H1 (cell line): Measurements from ENCODE around the gene SCARB2. TPM values are rescaled to one million over a fixed set of nuclear protein-coding genes. Genes with fewer than 3 reads are reported as not detected.

Experiments
- CTCF ChIA-PET: fragments of 300-600 bp; sonication (Branson Sonifier 250); formaldehyde crosslinking; loops from one replicate; lab custom pipeline; 2021; ENCODE audit not compliant: partially characterized antibody; lab: Charles Lee
- POLR2A ChIA-PET: fragments of 300-600 bp; sonication (Branson Sonifier 250); formaldehyde crosslinking; loops from one replicate; lab custom pipeline; 2021; ENCODE audit warnings: inconsistent platforms; ENCODE audit not compliant: partially characterized antibody; lab: Charles Lee
- DNase-seq, 2 experiments: peaks; one replicate each; pipeline versions ENCODE4 v3.0.0 to v3.0.0-alpha.2; 2010 to 2022; ENCODE audit warnings: low spot score in 2 of 2, low read depth in 1 of 2, mixed read lengths in 1 of 2
- FAIRE-seq: peaks from 2 replicates; lab custom pipeline; 2011; peaks lifted over from hg19 to GRCh38; lab: Jason Lieb, UNC
- H2AFZ ChIP-seq: 2 replicates; pipeline ENCODE4 v1.8.1; 2012; ENCODE audit warnings: low read length, inconsistent platforms
- H2AK5ac ChIP-seq: 2 replicates; pipeline ENCODE4 v1.6.1; 2013; ENCODE audit warnings: low read depth, low read length
- H2BK120ac ChIP-seq: replicated peaks from 2 replicates; pipeline ENCODE3; 2013; ENCODE audit warnings: low read depth, low read length, inconsistent platforms
- H2BK12ac ChIP-seq: 2 replicates; pipeline ENCODE4 v1.6.1; 2013; ENCODE audit warnings: low read depth, low read length
- H2BK15ac ChIP-seq: 2 replicates; pipeline ENCODE4 v1.6.1; 2013; ENCODE audit warnings: low read length
- H2BK20ac ChIP-seq: 2 replicates; pipeline ENCODE4 v1.6.1; 2013; ENCODE audit warnings: low read length
- H2BK5ac ChIP-seq: 2 replicates; pipeline ENCODE4 v1.6.1; 2013; ENCODE audit warnings: low read depth, low read length
- H3K14ac ChIP-seq: 2 replicates; pipeline ENCODE4 v1.6.1; 2013; ENCODE audit warnings: inconsistent platforms; ENCODE audit not compliant: insufficient read length
- H3K18ac ChIP-seq: 2 replicates; pipeline ENCODE4 v1.6.1; 2013; ENCODE audit warnings: low read length; ENCODE audit errors: extremely low read depth
- H3K23ac ChIP-seq: 2 replicates; pipeline ENCODE4 v1.6.1; 2013; ENCODE audit warnings: inconsistent platforms; ENCODE audit not compliant: insufficient read length
- H3K23me2 ChIP-seq: 2 replicates; pipeline ENCODE4 v1.6.1; 2013; ENCODE audit warnings: low read depth, low read length
- H3K27ac ChIP-seq: 2 replicates; pipeline ENCODE4 v1.6.1; 2011; ENCODE audit warnings: low read depth, low read length, inconsistent platforms
- H3K27me3 ChIP-seq, 4 experiments: replicated peaks in 1 of 4; 1 replicate in 1 of 4; 2 replicates in 3 of 4; pipeline versions ENCODE4 v1.6.1 to v1.8.1; 2011 to 2013; ENCODE audit warnings: low read length in 3 of 4, mild to moderate bottlenecking in 3 of 4, inconsistent platforms in 2 of 4, mixed read lengths in 2 of 4, moderate library complexity in 1 of 4; ENCODE audit not compliant: control insufficient read depth in 3 of 4, insufficient read depth in 3 of 4; ENCODE audit errors: extremely low read depth in 1 of 4
- H3K36me3 ChIP-seq, 4 experiments: 2 replicates each; pipeline versions ENCODE4 v1.6.1 to v1.8.1; 2011 to 2013; ENCODE audit warnings: mild to moderate bottlenecking in 4 of 4, low read length in 3 of 4, moderate library complexity in 2 of 4, control low read depth in 1 of 4, inconsistent platforms in 1 of 4; ENCODE audit not compliant: insufficient read depth in 4 of 4, control insufficient read depth in 2 of 4
- H3K4ac ChIP-seq: replicated peaks from 2 replicates; pipeline ENCODE3; 2013; ENCODE audit warnings: low read length, low read depth, mixed read lengths, inconsistent platforms; ENCODE audit not compliant: insufficient read length
- H3K4me1 ChIP-seq, 4 experiments: replicated peaks in 1 of 4; 1 replicate in 1 of 4; 2 replicates in 3 of 4; pipeline versions ENCODE4 v1.6.1 to v1.8.1; 2011 to 2013; ENCODE audit warnings: low read length in 3 of 4, inconsistent platforms in 2 of 4, mixed read lengths in 1 of 4; ENCODE audit not compliant: insufficient read depth in 4 of 4, control insufficient read depth in 3 of 4
- H3K4me2 ChIP-seq, 2 experiments: 2 replicates each; pipeline versions ENCODE4 v1.6.1 to v1.8.1; 2011 to 2013; ENCODE audit warnings: low read depth in 2 of 2, low read length in 2 of 2, control low read depth in 1 of 2, inconsistent platforms in 1 of 2, mild to moderate bottlenecking in 1 of 2; ENCODE audit not compliant: insufficient read depth in 1 of 2
- H3K4me3 ChIP-seq, 4 experiments: fragments of 200-600, 300-600 bp in 1 of 4; sonication (generic), shearing (Covaris generic), sonication (Bioruptor Twin) in 1 of 4; 2 replicates each; pipeline versions ENCODE4 v1.5.1 to v1.8.1; 2011 to 2016; ENCODE audit warnings: low read length in 4 of 4, low read depth in 3 of 4, control low read depth in 2 of 4, inconsistent platforms in 2 of 4, mild to moderate bottlenecking in 2 of 4, mixed read lengths in 1 of 4, moderate library complexity in 1 of 4; ENCODE audit not compliant: insufficient read depth in 2 of 4; ENCODE audit errors: extremely low read depth in 1 of 4
- H3K56ac ChIP-seq: replicated peaks from 2 replicates; pipeline ENCODE3; 2013; ENCODE audit warnings: low read depth, mild to moderate bottlenecking, mixed read lengths, low read length, inconsistent platforms; ENCODE audit not compliant: insufficient read length
- H3K79me1 ChIP-seq: 2 replicates; pipeline ENCODE4 v1.6.1; 2013; ENCODE audit warnings: low read depth, low read length, control low read depth
- H3K79me2 ChIP-seq, 2 experiments: 2 replicates each; pipeline versions ENCODE4 v1.6.1 to v1.8.1; 2012 to 2013; ENCODE audit warnings: low read length in 2 of 2, mild to moderate bottlenecking in 2 of 2, inconsistent platforms in 1 of 2; ENCODE audit not compliant: insufficient read depth in 2 of 2, control insufficient read depth in 1 of 2
- H3K9ac ChIP-seq, 4 experiments: replicated peaks in 1 of 4; 1 replicate in 1 of 4; 2 replicates in 3 of 4; pipeline versions ENCODE4 v1.6.1 to v1.8.1; 2011 to 2013; ENCODE audit warnings: low read depth in 3 of 4, low read length in 3 of 4, control low read depth in 2 of 4, mild to moderate bottlenecking in 2 of 4, moderate library complexity in 2 of 4, inconsistent platforms in 1 of 4; ENCODE audit errors: extremely low read depth in 1 of 4
- H3K9me3 ChIP-seq, 2 experiments: 2 replicates each; pipeline versions ENCODE4 v1.6.1 to v1.8.1; 2012 to 2013; ENCODE audit warnings: mild to moderate bottlenecking in 2 of 2, moderate library complexity in 2 of 2, control low read depth in 1 of 2, inconsistent platforms in 1 of 2, low read depth in 1 of 2, low read length in 1 of 2, mixed read lengths in 1 of 2; ENCODE audit not compliant: insufficient read depth in 2 of 2
- H4K20me1 ChIP-seq, 2 experiments: replicated peaks in 1 of 2; 2 replicates each; pipeline versions ENCODE3 to v1.8.1; 2011 to 2013; ENCODE audit warnings: inconsistent platforms in 2 of 2, low read length in 2 of 2, mild to moderate bottlenecking in 1 of 2; ENCODE audit not compliant: insufficient read depth in 2 of 2, control insufficient read depth in 1 of 2
- H4K5ac ChIP-seq: 2 replicates; pipeline ENCODE4 v1.6.1; 2013; ENCODE audit warnings: low read length, low read depth, mixed read lengths, inconsistent platforms; ENCODE audit not compliant: insufficient read length
- H4K8ac ChIP-seq: 2 replicates; pipeline ENCODE4 v1.8.0; 2013; ENCODE audit warnings: mild to moderate bottlenecking, moderate library complexity, low read length, inconsistent platforms; ENCODE audit not compliant: insufficient read depth; ENCODE audit errors: extremely low read depth
- H4K91ac ChIP-seq: replicated peaks from 2 replicates; pipeline ENCODE3; 2013; ENCODE audit warnings: low read length, mixed read lengths, inconsistent platforms; ENCODE audit not compliant: insufficient read length
- ASH2L ChIP-seq: fragments of 200-600, 300-600 bp; sonication (generic); IDR thresholded peaks from one replicate; pipeline ENCODE4 v1.7.1; 2017; ENCODE audit warnings: low read length
- BCL11A ChIP-seq, 2 experiments: IDR thresholded peaks; one replicate each; pipeline ENCODE4 v1.6.1; 2011; ENCODE audit warnings: low read depth in 2 of 2, low read length in 2 of 2, mild to moderate bottlenecking in 2 of 2
- CBX8 ChIP-seq: fragments of 300-800, 300-1000 bp; sonication (generic); IDR thresholded peaks from 2 replicates; pipeline ENCODE4 v1.7.1; 2016; ENCODE audit warnings: low read depth, low read length, borderline replicate concordance
- HDAC2 ChIP-seq, 2 experiments: fragments of 300-600 bp in 1 of 2; sonication (generic) in 1 of 2; IDR thresholded peaks; 2 replicates each; pipeline ENCODE4 v1.6.1; 2011 to 2012; ENCODE audit warnings: low read depth in 2 of 2, low read length in 2 of 2, mild to moderate bottlenecking in 2 of 2, moderate library complexity in 2 of 2, borderline replicate concordance in 1 of 2, inconsistent platforms in 1 of 2
- KDM1A ChIP-seq: fragments of 200-600, 300-600 bp; sonication (generic); IDR thresholded peaks from 2 replicates; pipeline ENCODE4 v1.7.1; 2016; ENCODE audit warnings: mild to moderate bottlenecking, low read length, borderline replicate concordance
- KDM5A ChIP-seq: fragments of 200-600 bp; IDR thresholded peaks from 2 replicates; pipeline ENCODE4 v1.7.1; 2012; ENCODE audit warnings: mild to moderate bottlenecking, low read length, inconsistent platforms, mixed read lengths
- PHF8 ChIP-seq: fragments of 200-600 bp; sonication (generic); conservative IDR thresholded peaks from 2 replicates; pipeline ENCODE4 v1.7.1; 2012; ENCODE audit warnings: low read depth, mild to moderate bottlenecking, inconsistent platforms, low read length, moderate library complexity
- POU5F1 ChIP-seq: IDR thresholded peaks from 2 replicates; pipeline ENCODE4 v1.6.1; 2011; ENCODE audit warnings: low read depth, mild to moderate bottlenecking, low read length, moderate library complexity
- RBBP5 ChIP-seq: IDR thresholded peaks from 2 replicates; pipeline ENCODE4 v1.7.1; 2012; ENCODE audit warnings: low read depth, mild to moderate bottlenecking, inconsistent platforms, low read length, moderate library complexity, borderline replicate concordance
- SP2 ChIP-seq: IDR thresholded peaks from 2 replicates; pipeline ENCODE4 v1.6.1; 2012; ENCODE audit warnings: mild to moderate bottlenecking, low read length, inconsistent platforms
- TEAD4 ChIP-seq: IDR thresholded peaks from 2 replicates; pipeline ENCODE4 v1.6.1; 2012; ENCODE audit warnings: low read depth, low read length, inconsistent platforms, mixed read lengths
- WGBS, 2 experiments: shearing (Covaris generic) in 1 of 2; methylation state at CpG; one replicate each; pipeline versions ENCODE4 v1.1.6 to v1.1.7; 2013 to 2015; ENCODE audit warnings: low lambda C conversion rate in 2 of 2, mixed read lengths in 2 of 2, inconsistent platforms in 1 of 2, low coverage in 1 of 2, missing lambda C conversion rate in 1 of 2; ENCODE audit not compliant: insufficient replicate concordance in 2 of 2, insufficient coverage in 1 of 2, insufficient read length in 1 of 2; ENCODE audit errors: extremely low coverage in 1 of 2, missing lambda C conversion rate in 1 of 2; 5-methylcytosine and 5-hydroxymethylcytosine counted together
- polyA plus RNA-seq, 7 experiments: library from polyadenylated mRNA; depleted of rRNA in 3 of 7; stranded (reverse) in 5 of 7; unstranded in 2 of 7; fragments of >200 nt in 5 of 7; fragments of 200-250 nt in 2 of 7; gene quantifications; 1 replicate in 5 of 7; 2 replicates in 1 of 7; 4 replicates in 1 of 7; pipeline versions ENCODE4 v1.2.1 to v1.2.3, GENCODE V29; 2011 to 2013; ENCODE audit warnings: missing spikeins in 2 of 7, mixed read lengths in 2 of 7
- total RNA-seq: library from RNA; stranded (reverse); fragmentation: NEBNext Ultra II Directional; extraction: Animal tissue kit (Norgen Biotek cat#: 25700); gene quantifications from 2 replicates; pipeline ENCODE4 v1.2.1, GENCODE V29; 2021

Gene SCARB2
- total and polyA plus RNA-seq, 2 of the 8 experiments (the other 6 are each of a cell fraction or from before 2014, with no cell fraction given): 18.5 to 35.7 TPM

DNA sequence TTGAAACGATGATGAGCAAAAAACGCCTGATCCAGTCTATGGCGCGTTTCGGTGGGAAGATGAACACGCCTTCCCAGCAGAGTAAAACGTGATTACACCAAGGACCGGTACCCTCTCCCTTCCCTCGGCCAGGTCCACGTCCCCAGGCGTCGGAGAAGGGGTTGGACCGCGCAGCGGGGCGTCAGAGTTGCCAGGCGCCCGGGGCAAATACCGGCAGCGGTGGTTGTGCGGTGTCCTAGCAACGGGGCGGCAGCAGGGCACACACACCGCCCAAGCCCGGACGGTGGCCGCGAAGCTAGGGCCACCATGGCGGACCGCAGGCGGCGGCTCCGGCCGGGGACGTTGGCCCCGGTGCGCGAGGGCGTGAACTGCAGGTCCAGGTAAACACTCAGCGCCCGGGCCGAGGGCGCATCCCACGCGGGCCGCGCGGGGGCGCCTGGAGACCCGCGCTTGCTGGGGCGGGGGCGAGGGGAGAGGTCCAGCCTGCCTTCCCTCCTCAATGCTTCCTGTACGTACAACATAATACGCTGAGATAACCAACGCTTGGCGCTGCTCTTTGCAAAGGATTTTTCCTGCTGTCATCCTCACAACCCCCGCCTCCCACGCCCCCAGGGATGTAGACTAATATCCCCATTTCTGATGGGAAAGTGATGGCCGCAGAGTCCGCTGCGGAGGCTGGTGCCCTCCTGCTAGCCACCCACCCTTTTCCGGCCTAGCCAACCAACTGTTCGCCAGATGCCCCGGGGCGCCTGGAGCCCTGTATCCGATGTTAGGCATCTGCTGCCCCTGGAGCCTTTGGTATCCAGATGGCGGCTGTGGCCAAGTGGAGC, 38.0 kb upstream of the SCARB2 start, which contains the start of gene FAM47E:
Gene FAM47E (plus strand): TSS at position 281 of the 830 bp plus-strand sequence. CDS start 26 bp downstream, at position 307.
- no peaks in the 10 kb centered on the region for H3K36me3 ChIP-seq
- H3K79me2 ChIP-seq: no peaks in the 10 kb centered on the region
- 12% methylated on average over 61 of the region's 68 CpGs; no CpG with 5 or more reads in 1 of the 2 experiments for WGBS, 2 experiments
- H3K23ac ChIP-seq: no peak within 1 kb of the TSS
- H2BK15ac ChIP-seq: no peak within 1 kb of the TSS
- FAIRE-seq (no peak), DNase-seq (peak; percentile 60 to 98)
- H3K9me3 ChIP-seq: no peaks in the 10 kb centered on the region
- no peak within 1 kb of the TSS for H3K27ac ChIP-seq
- H3K4me1 ChIP-seq: peaks cover 0 to 3% (median 3%) of the 10 kb centered on the region in 4 experiments; a peak in 6 of 7 replicates
- no peak within 1 kb of the TSS for H4K91ac ChIP-seq
- H3K14ac ChIP-seq: no peak within 1 kb of the TSS
- H3K4me2 ChIP-seq: peak within 1 kb of the TSS; percentile 78 to 88
- no peak within 1 kb of the TSS for H2BK20ac ChIP-seq
- H2BK5ac ChIP-seq: 0 out of 2 replicates have a peak within 1 kb of the TSS, but pooled peaks have one; percentile 18
- H3K4ac ChIP-seq: no peak within 1 kb of the TSS
- POLR2A ChIA-PET: interaction anchor here (0.8 to 1.9 kb wide), 6 partner anchors 11 to 103 kb away, joined by 3 to 5 read pairs (median 3); partner anchors contain the start of genes NUP54 and SCARB2
- H3K27me3 ChIP-seq: peaks cover 0 to 6% (median 2%) of the 10 kb centered on the region in 4 experiments; a peak in 3 of 7 replicates
- H2AK5ac ChIP-seq: no peak within 1 kb of the TSS
- H2AFZ ChIP-seq: peak within 1 kb of the TSS; percentile 89
- no peaks in the 10 kb centered on the region for H4K20me1 ChIP-seq
- peaks cover 4% of the 10 kb centered on the region; the same call in 1 of the 2 replicates for H3K23me2 ChIP-seq
- H3K9ac ChIP-seq: peak within 1 kb of the TSS in 2 of 4 experiments; percentile 46 to 56; a peak in 4 of 7 replicates
- H4K8ac ChIP-seq: peak within 1 kb of the TSS; percentile 86; the same call in 1 of the 2 replicates
- H4K5ac ChIP-seq: no peak within 1 kb of the TSS
- H3K18ac ChIP-seq: no peak within 1 kb of the TSS
- H2BK12ac ChIP-seq: peak within 1 kb of the TSS; percentile 60; the same call in 1 of the 2 replicates
- no peak within 1 kb of the TSS for H3K56ac ChIP-seq
- H3K4me3 ChIP-seq: peak within 1 kb of the TSS; percentile 52 to 64 (median 53)
- H2BK120ac ChIP-seq: no peak within 1 kb of the TSS
- CTCF ChIA-PET: interaction anchor here (0.6 to 5.8 kb wide), 7 partner anchors 11 to 125 kb away, joined by 3 to 44 read pairs (median 6); no protein-coding TSS in a partner anchor
- H3K79me1 ChIP-seq: no peaks in the 10 kb centered on the region
- TF ChIP-seq KDM5A: no peak
- TF ChIP-seq RBBP5: peak; percentile 51; the same call in 1 of the 2 replicates
- peak; percentile 62; the same call in 1 of the 2 replicates for TF ChIP-seq TEAD4
- peak; percentile 54 for TF ChIP-seq PHF8
- no peak for TF ChIP-seq SP2
- TF ChIP-seq BCL11A (IDR thresholded peaks at IDR 0.05; ENCODE audit: low read depth in 2 of 2, low read length in 2 of 2): no peak
- TF ChIP-seq POU5F1: no peak
- TF ChIP-seq ASH2L: peak; percentile 90
- peak; percentile 53 to 70; a peak in 1 of 4 replicates for TF ChIP-seq HDAC2 (IDR thresholded peaks at IDR 0.05; ENCODE audit: borderline replicate concordance in 1 of 2, low read depth in 2 of 2, low read length in 2 of 2)
- TF ChIP-seq CBX8: no peak
- no peak for TF ChIP-seq KDM1A
